Upper lobe of right lung (tissue), 1 donor: Measurements from ENCODE around the gene HS6ST3. TPM values are rescaled to one million over a fixed set of nuclear protein-coding genes. Genes with fewer than 3 reads are reported as not detected.

Source experiments
- ATAC-seq: fragments of 200-7000 bp; cut with Tn5 transposase; one replicate; pipeline ENCODE4 v1.9.1; 2020; ENCODE audit warnings: mild to moderate bottlenecking, moderate library complexity
- DNase-seq: peaks from one replicate; pipeline ENCODE4 v3.0.0-alpha.2; 2020
- H3K27ac ChIP-seq: fragments of 200-600 bp; one replicate; pipeline ENCODE4 v1.8.0; 2022
- H3K27me3 ChIP-seq: fragments of 200-600 bp; one replicate; pipeline ENCODE4 v1.8.0; 2022; ENCODE audit warnings: mild to moderate bottlenecking
- H3K36me3 ChIP-seq: fragments of 200-600 bp; one replicate; pipeline ENCODE4 v1.8.0; 2022
- H3K4me1 ChIP-seq: fragments of 200-600 bp; one replicate; pipeline ENCODE4 v1.8.0; 2022
- H3K4me3 ChIP-seq: fragments of 200-600 bp; one replicate; pipeline ENCODE4 v1.8.0; 2022; ENCODE audit warnings: mild to moderate bottlenecking
- H3K9me3 ChIP-seq: fragments of 200-600 bp; one replicate; pipeline ENCODE4 v1.8.0; 2022
- CTCF ChIP-seq: fragments of 200-600 bp; IDR thresholded peaks from one replicate; pipeline ENCODE4 v1.8.0; 2022; ENCODE audit warnings: antibody characterized with exemption
- intact Hi-C: fragments of 100-400 bp; cut with DNase I; formaldehyde crosslinking; loops from one replicate; pipeline ENCODE4 v1.11.0; 2022
- total RNA-seq: library from RNA; stranded (reverse); fragmentation: NEBNext Ultra II Directional; extraction: Animal tissue kit (Norgen Biotek cat#: 25700); gene quantifications from one replicate; pipeline ENCODE4 v1.2.1, GENCODE V29; 2021
- donor health status: DM: no; HTN: yes; CAD: no; lungs with severe emphysema.

HS6ST3 gene
- total RNA-seq, 1 donor from 2014 or later: not detected

- Histone ChIP-seq H3K27me3 (no peaks in the 10 kb centered on the region), H3K4me3 (no peak overlapping the region), H3K36me3 (no peaks in the 10 kb centered on the region), H3K4me1 (no peaks in the 10 kb centered on the region), H3K9me3 (no peaks in the 10 kb centered on the region), H3K27ac (no peak overlapping the region)
- intact Hi-C loops: no loop called here
- no peak for ATAC-seq
- DNase-seq: no peak
- no peak for TF ChIP-seq CTCF
Observed at GRCh38 chr13:96681766-96682165, 591.9 kb downstream of the HS6ST3 start.

- Histone ChIP-seq H3K27ac (no peak overlapping the region), H3K4me1 (no peaks in the 10 kb centered on the region), H3K4me3 (no peak overlapping the region), H3K36me3 (no peaks in the 10 kb centered on the region), H3K27me3 (no peaks in the 10 kb centered on the region), H3K9me3 (no peaks in the 10 kb centered on the region)
- TF ChIP-seq CTCF: no peak
- no peak for ATAC-seq
- no peak for DNase-seq
- intact Hi-C loops: no loop called here
Observed at GRCh38 chr13:96684469-96684868, 594.6 kb downstream of the HS6ST3 start.

- intact Hi-C loops: no loop called here
- Histone ChIP-seq H3K27me3 (no peaks in the 10 kb centered on the region), H3K4me1 (no peaks in the 10 kb centered on the region), H3K4me3 (no peak overlapping the region), H3K36me3 (no peaks in the 10 kb centered on the region), H3K9me3 (no peaks in the 10 kb centered on the region), H3K27ac (no peak overlapping the region)
- no peak for TF ChIP-seq CTCF
- ATAC-seq (no peak), DNase-seq (no peak)
Observed at GRCh38 chr13:96684907-96685306, 595.0 kb downstream of the HS6ST3 start.

- Histone ChIP-seq H3K4me3 (no peak overlapping the region), H3K27me3 (no peaks in the 10 kb centered on the region), H3K9me3 (no peaks in the 10 kb centered on the region), H3K4me1 (no peaks in the 10 kb centered on the region), H3K27ac (no peak overlapping the region), H3K36me3 (no peaks in the 10 kb centered on the region)
- DNase-seq (no peak), ATAC-seq (no peak)
- intact Hi-C loops: no loop called here
- TF ChIP-seq CTCF: no peak
Observed at GRCh38 chr13:96686286-96686685, 596.4 kb downstream of the HS6ST3 start.

- intact Hi-C loops: no loop called here
- ATAC-seq (no peak), DNase-seq (no peak)
- Histone ChIP-seq H3K4me3 (no peak overlapping the region), H3K27me3 (no peaks in the 10 kb centered on the region), H3K36me3 (no peaks in the 10 kb centered on the region), H3K9me3 (no peaks in the 10 kb centered on the region), H3K4me1 (no peaks in the 10 kb centered on the region), H3K27ac (no peak overlapping the region)
- TF ChIP-seq CTCF: no peak
Observed at GRCh38 chr13:96687191-96687590, 597.3 kb downstream of the HS6ST3 start.

- Histone ChIP-seq H3K27ac (no peak overlapping the region), H3K27me3 (no peaks in the 10 kb centered on the region), H3K36me3 (no peaks in the 10 kb centered on the region), H3K9me3 (no peaks in the 10 kb centered on the region), H3K4me3 (no peak overlapping the region), H3K4me1 (no peaks in the 10 kb centered on the region)
- intact Hi-C loops: no loop called here
- ATAC-seq: no peak
- no peak for DNase-seq
- TF ChIP-seq CTCF: no peak
Observed at GRCh38 chr13:96690998-96691397, 601.1 kb downstream of the HS6ST3 start.
